Chondrocyte (in vitro differentiated cells): ENCODE results near the gene SLFN12. TPM values are rescaled to one million over a fixed set of nuclear protein-coding genes. Genes with fewer than 3 reads are reported as not detected.
"Not testable (repeated sequence)": the region's sequence is repeated elsewhere in the genome, so short reads cannot be mapped to it uniquely, and the experiment has no call there.

Experiments
- DNase-seq: peaks from one replicate; pipeline ENCODE4 v3.0.0; 2021; ENCODE audit warnings: mixed read lengths, low spot score
- H3K27ac Mint-ChIP-seq: one replicate; pipeline ENCODE4 v1.8.0; 2021; ENCODE audit warnings: mild to moderate bottlenecking, moderate library complexity, mixed read lengths; ENCODE audit not compliant: unreplicated experiment
- H3K27me3 Mint-ChIP-seq: 2 replicates; pipeline ENCODE4 v1.8.0; 2021; ENCODE audit warnings: low read depth, mixed read lengths
- H3K36me3 Mint-ChIP-seq: 2 replicates; pipeline ENCODE4 v1.8.0; 2021; ENCODE audit warnings: low read depth, mixed read lengths
- H3K4me1 Mint-ChIP-seq: 2 replicates; pipeline ENCODE4 v1.8.0; 2021; ENCODE audit warnings: low read depth, mild to moderate bottlenecking, mixed read lengths
- H3K4me3 Mint-ChIP-seq: one replicate; pipeline ENCODE4 v1.8.0; 2021; ENCODE audit warnings: mild to moderate bottlenecking, moderate library complexity, mixed read lengths; ENCODE audit not compliant: unreplicated experiment
- H3K9me3 Mint-ChIP-seq: 2 replicates; pipeline ENCODE4 v1.8.0; 2021; ENCODE audit warnings: low read depth, mixed read lengths
- total RNA-seq: library from RNA; stranded (reverse); gene quantifications from 3 replicates; pipeline ENCODE4 v1.2.1, GENCODE V29; 2021
- TF ChIP-seq, protein P1 (sequence below): fragments of 200-600 bp; sonication (generic); IDR thresholded peaks from 2 replicates; pipeline ENCODE4 v1.5.0; 2021; ENCODE audit warnings: antibody characterized with exemption, mild to moderate bottlenecking, moderate library complexity

Gene SLFN12
- total RNA-seq, 1 donor from 2014 or later = 10.5 TPM

GRCh38 chr17:35428229-35428628 is 4.1 kb downstream of the SLFN12 start:
- H3K4me3 Mint-ChIP-seq = no peak overlapping the region
- no peaks in the 10 kb centered on the region for H3K9me3 Mint-ChIP-seq
- TF ChIP-seq, protein P1, sequence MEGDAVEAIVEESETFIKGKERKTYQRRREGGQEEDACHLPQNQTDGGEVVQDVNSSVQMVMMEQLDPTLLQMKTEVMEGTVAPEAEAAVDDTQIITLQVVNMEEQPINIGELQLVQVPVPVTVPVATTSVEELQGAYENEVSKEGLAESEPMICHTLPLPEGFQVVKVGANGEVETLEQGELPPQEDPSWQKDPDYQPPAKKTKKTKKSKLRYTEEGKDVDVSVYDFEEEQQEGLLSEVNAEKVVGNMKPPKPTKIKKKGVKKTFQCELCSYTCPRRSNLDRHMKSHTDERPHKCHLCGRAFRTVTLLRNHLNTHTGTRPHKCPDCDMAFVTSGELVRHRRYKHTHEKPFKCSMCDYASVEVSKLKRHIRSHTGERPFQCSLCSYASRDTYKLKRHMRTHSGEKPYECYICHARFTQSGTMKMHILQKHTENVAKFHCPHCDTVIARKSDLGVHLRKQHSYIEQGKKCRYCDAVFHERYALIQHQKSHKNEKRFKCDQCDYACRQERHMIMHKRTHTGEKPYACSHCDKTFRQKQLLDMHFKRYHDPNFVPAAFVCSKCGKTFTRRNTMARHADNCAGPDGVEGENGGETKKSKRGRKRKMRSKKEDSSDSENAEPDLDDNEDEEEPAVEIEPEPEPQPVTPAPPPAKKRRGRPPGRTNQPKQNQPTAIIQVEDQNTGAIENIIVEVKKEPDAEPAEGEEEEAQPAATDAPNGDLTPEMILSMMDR = no peak
- no peaks in the 10 kb centered on the region for H3K36me3 Mint-ChIP-seq
- no peak overlapping the region for H3K27ac Mint-ChIP-seq
- no peak for DNase-seq
- peaks cover 30% of the 10 kb centered on the region for H3K4me1 Mint-ChIP-seq
- H3K27me3 Mint-ChIP-seq = no peaks in the 10 kb centered on the region

- TF ChIP-seq, protein P1 = no peak
- H3K4me3 Mint-ChIP-seq = no peak overlapping the region
- peaks cover 8% of the 10 kb centered on the region for H3K36me3 Mint-ChIP-seq
- H3K27ac Mint-ChIP-seq = no peak overlapping the region
- DNase-seq = no peak
- H3K4me1 Mint-ChIP-seq = peaks cover 6% of the 10 kb centered on the region
- H3K9me3 Mint-ChIP-seq = no peaks in the 10 kb centered on the region
- no peaks in the 10 kb centered on the region for H3K27me3 Mint-ChIP-seq
Observed at GRCh38 chr17:35423761-35424160, 8.5 kb downstream of the SLFN12 start.

DNA sequence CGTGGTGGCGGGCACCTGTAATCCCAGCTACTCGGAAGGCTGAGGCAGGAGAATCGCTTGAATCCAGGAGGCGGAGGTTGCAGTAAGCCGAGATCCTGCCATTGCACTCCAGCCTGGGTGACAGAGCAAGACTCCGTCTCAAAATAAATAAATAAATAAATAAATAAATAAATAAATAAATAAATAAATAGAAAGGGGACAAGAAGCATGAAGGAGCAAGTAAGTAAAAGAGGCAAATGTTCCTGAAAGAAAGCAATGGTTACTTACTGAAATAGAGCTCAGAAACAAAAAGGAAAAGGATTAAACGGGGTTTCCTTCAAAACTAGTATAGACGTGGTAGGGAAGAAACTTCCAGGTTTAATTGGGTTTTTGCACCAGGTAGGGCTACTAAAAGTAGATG is 11.2 kb downstream of the SLFN12 start:
- not testable (repeated sequence) for DNase-seq, H3K4me3 Mint-ChIP-seq, H3K27me3 Mint-ChIP-seq, H3K9me3 Mint-ChIP-seq, H3K27ac Mint-ChIP-seq, H3K4me1 Mint-ChIP-seq
- peaks cover 13% of the 10 kb centered on the region for H3K36me3 Mint-ChIP-seq

GRCh38 chr17:35416659-35417058 is 15.6 kb downstream of the SLFN12 start:
- H3K27ac Mint-ChIP-seq = no peak overlapping the region

GRCh38 chr17:35414707-35415106 is 17.6 kb downstream of the SLFN12 start:
- Mint-ChIP-seq H3K9me3 (peaks cover 20% of the 10 kb centered on the region), H3K36me3 (peaks cover 39% of the 10 kb centered on the region)
- H3K27me3 Mint-ChIP-seq, H3K27ac Mint-ChIP-seq, H3K4me3 Mint-ChIP-seq, H3K4me1 Mint-ChIP-seq, DNase-seq: not testable (repeated sequence)

More at GRCh38 chr17:35416659-35417058, 15.6 kb downstream of the SLFN12 start:
- peaks cover 29% of the 10 kb centered on the region for H3K36me3 Mint-ChIP-seq
- H3K4me3 Mint-ChIP-seq = no peak overlapping the region
- no peaks in the 10 kb centered on the region for H3K27me3 Mint-ChIP-seq
- DNase-seq = no peak
- peaks cover 20% of the 10 kb centered on the region for H3K9me3 Mint-ChIP-seq
- H3K4me1 Mint-ChIP-seq = no peaks in the 10 kb centered on the region
- TF ChIP-seq, protein P1 = no peak

GRCh38 chr17:35414247-35414646 is 18.1 kb downstream of the SLFN12 start:
- no peaks in the 10 kb centered on the region for H3K27me3 Mint-ChIP-seq
- DNase-seq = no peak
- peaks cover 20% of the 10 kb centered on the region for H3K9me3 Mint-ChIP-seq
- peaks cover 38% of the 10 kb centered on the region for H3K36me3 Mint-ChIP-seq
- no peak overlapping the region for H3K27ac Mint-ChIP-seq
- H3K4me1 Mint-ChIP-seq = no peaks in the 10 kb centered on the region
- no peak overlapping the region for H3K4me3 Mint-ChIP-seq
- TF ChIP-seq, protein P1 = no peak
